ENCODE measurements around the gene ACE.

Gene ACE

DNA sequence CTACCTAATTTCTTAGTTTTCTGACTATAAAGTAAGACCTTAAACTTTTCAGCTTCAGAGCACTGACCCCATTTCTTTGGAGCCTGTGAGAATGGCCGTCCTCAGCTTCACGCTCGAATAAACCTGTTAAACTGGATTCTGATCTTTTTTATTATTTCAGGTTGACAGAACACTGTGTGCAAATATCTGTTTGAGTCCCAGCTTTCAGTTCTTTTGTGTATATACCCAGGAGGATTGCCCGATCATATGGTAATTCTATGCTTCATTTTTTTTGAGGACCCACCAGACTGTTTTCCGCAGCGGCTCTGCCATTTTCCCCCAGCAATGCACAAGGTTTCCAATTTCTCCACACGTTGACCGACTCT, 26.5 kb downstream of the ACE start:
- ChIA-PET CTCF (interaction anchor here (0.7 to 1.3 kb wide), 3 partner anchors 11 to 78 kb away, joined by 4 to 8 read pairs (median 5); no protein-coding TSS in a partner anchor), POLR2A (no interaction called here)

DNA sequence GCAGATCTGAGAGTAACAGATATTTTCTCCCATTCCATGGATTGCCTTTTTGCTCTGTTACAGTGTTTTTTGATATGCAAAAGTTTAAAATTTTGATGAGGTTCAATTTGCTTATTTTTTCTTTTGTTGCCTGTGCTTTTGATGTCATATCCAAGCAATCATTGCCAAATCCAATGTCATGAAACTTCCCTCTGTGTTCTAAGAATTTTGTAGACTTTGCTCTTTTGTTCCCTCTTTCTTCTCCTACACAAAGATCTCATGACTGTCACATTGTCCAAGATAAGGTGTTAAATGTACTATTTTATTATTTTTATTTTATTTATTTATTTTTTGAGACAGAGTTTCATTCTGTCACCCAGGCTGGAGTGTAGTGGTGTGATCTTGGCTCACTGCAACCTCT, 27.4 kb downstream of the ACE start:
- H3K27ac ChIP-seq (ENCODE audit: extremely low read depth, low read depth, low read length): no peak overlapping the region
- ChIA-PET CTCF (no interaction called here), POLR2A (no interaction called here)
- no peaks in the 10 kb centered on the region for H3K4me1 ChIP-seq (ENCODE audit: control insufficient read depth, insufficient read depth, low read length)
- no peaks in the 10 kb centered on the region for H3K9me3 ChIP-seq (ENCODE audit: control insufficient read depth, insufficient read depth, low read depth, low read length)
- no peak overlapping the region for H3K4me3 ChIP-seq (ENCODE audit: low read depth, low read length)
- no peaks in the 10 kb centered on the region for H3K36me3 ChIP-seq (ENCODE audit: control insufficient read depth in 2 of 2, insufficient read depth in 1 of 2, low read length in 2 of 2)
- TF ChIP-seq ZNF548 (tag by site-specific recombination; IDR thresholded peaks at IDR 0.05): no peak
- TF ChIP-seq, protein P1, sequence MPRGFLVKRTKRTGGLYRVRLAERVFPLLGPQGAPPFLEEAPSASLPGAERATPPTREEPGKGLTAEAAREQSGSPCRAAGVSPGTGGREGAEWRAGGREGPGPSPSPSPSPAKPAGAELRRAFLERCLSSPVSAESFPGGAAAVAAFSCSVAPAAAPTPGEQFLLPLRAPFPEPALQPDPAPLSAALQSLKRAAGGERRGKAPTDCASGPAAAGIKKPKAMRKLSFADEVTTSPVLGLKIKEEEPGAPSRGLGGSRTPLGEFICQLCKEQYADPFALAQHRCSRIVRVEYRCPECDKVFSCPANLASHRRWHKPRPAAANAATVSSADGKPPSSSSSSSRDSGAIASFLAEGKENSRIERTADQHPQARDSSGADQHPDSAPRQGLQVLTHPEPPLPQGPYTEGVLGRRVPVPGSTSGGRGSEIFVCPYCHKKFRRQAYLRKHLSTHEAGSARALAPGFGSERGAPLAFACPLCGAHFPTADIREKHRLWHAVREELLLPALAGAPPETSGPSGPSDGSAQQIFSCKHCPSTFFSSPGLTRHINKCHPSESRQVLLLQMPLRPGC (tag by site-specific recombination; IDR thresholded peaks at IDR 0.05): no peak
- no peak for TF ChIP-seq CTCF (tag by site-specific recombination; IDR thresholded peaks at IDR 0.05)
- TF ChIP-seq REPIN1 (tag by site-specific recombination; IDR thresholded peaks at IDR 0.05; ENCODE audit: low read depth): no peak
- TF ChIP-seq ZBTB21 (tag by site-specific recombination; IDR thresholded peaks at IDR 0.05): no peak
- 0 out of 2 replicates have a peak, but pooled peaks have one; percentile 1 for TF ChIP-seq ZNF335 (tag by site-specific recombination; conservative IDR thresholded peaks at IDR 0.05)
- no peak for TF ChIP-seq ZNF394 (tag by site-specific recombination; IDR thresholded peaks at IDR 0.05; ENCODE audit: borderline replicate concordance)
- no peak for TF ChIP-seq ZNF521 (tag by site-specific recombination; IDR thresholded peaks at IDR 0.05)

More for the DNA sequence above, 26.5 kb downstream of the ACE start:
- Histone ChIP-seq H3K36me3 (ENCODE audit: control insufficient read depth in 2 of 2, insufficient read depth in 1 of 2, low read length in 2 of 2) (no peaks in the 10 kb centered on the region), H3K4me3 (ENCODE audit: low read depth, low read length) (no peak overlapping the region), H3K4me1 (ENCODE audit: control insufficient read depth, insufficient read depth, low read length) (no peaks in the 10 kb centered on the region), H3K9me3 (ENCODE audit: control insufficient read depth, insufficient read depth, low read depth, low read length) (no peaks in the 10 kb centered on the region), H3K27ac (ENCODE audit: extremely low read depth, low read depth, low read length) (no peak overlapping the region)
- TF ChIP-seq WT1 (tag by site-specific recombination; IDR thresholded peaks at IDR 0.05): no peak
- no peak for TF ChIP-seq RBAK (tag by site-specific recombination; IDR thresholded peaks at IDR 0.05)
- TF ChIP-seq ZBTB17 (tag by site-specific recombination; IDR thresholded peaks at IDR 0.05): no peak
- no peak for TF ChIP-seq ZSCAN30 (tag by site-specific recombination; IDR thresholded peaks at IDR 0.05)
- no peak for TF ChIP-seq ZNF138 (tag by site-specific recombination; IDR thresholded peaks at IDR 0.05; ENCODE audit: borderline replicate concordance)
- no peak for TF ChIP-seq ZNF423 (tag by site-specific recombination; IDR thresholded peaks at IDR 0.05)
- no peak for TF ChIP-seq KLF16 (tag by site-specific recombination; IDR thresholded peaks at IDR 0.05)
- no peak for TF ChIP-seq CTCF (tag by site-specific recombination; IDR thresholded peaks at IDR 0.05)
- no peak for TF ChIP-seq SP7 (tag by site-specific recombination; IDR thresholded peaks at IDR 0.05)
- no peak for TF ChIP-seq ZNF394 (tag by site-specific recombination; IDR thresholded peaks at IDR 0.05; ENCODE audit: borderline replicate concordance)
- no peak for TF ChIP-seq ZSCAN5A (tag by site-specific recombination; IDR thresholded peaks at IDR 0.05)
- no peak for TF ChIP-seq ZNF248 (tag by site-specific recombination; IDR thresholded peaks at IDR 0.05)
- TF ChIP-seq SALL2 (tag by site-specific recombination; IDR thresholded peaks at IDR 0.05; ENCODE audit: borderline replicate concordance): no peak

All from HEK293 (cell line).